ENCODE data around the gene P4HTM. TPM values are rescaled to one million over a fixed set of nuclear protein-coding genes. Genes with fewer than 3 reads are reported as not detected.

P4HTM gene
- polyA plus RNA-seq, 3 donors, result 14.9 to 40.0 (median 18.1) TPM

- H3K4me1 Mint-ChIP-seq, result peaks cover 32% of the 10 kb centered on the region
- whole genome bisulfite sequencing (ENCODE audit: insufficient coverage), result 50% methylated on average over 8 of the region's 12 CpGs
- peaks cover 0 to 2% (median 0%) of the 10 kb centered on the region in 3 donors for H3K27me3 Mint-ChIP-seq (ENCODE audit: low read depth in 3 of 3)
- TF ChIP-seq CTCF (IDR thresholded peaks at IDR 0.05), result no peak
- Histone ChIP-seq H3K4me2 (replicated peaks; ENCODE audit: extremely low read depth, low read length, poor library complexity, severe bottlenecking) (peak overlapping the region; percentile 94), H3K4me3 (replicated peaks in 1 of 3; ENCODE audit: low read depth in 2 of 3, low read length in 3 of 3) (peak overlapping the region; percentile 71 to 90 (median 84)), H3K9me3 (replicated peaks in 1 of 2; ENCODE audit: control insufficient read depth in 1 of 2, insufficient read depth in 1 of 2, low read length in 2 of 2) (no peaks in the 10 kb centered on the region), H3K27me3 (ENCODE audit: control insufficient read depth in 2 of 2, insufficient read depth in 2 of 2, low read length in 2 of 2) (no peaks in the 10 kb centered on the region), H3K9ac (ENCODE audit: insufficient read depth, low read length, poor library complexity, severe bottlenecking) (peak overlapping the region; percentile 98), H3K4me1 (ENCODE audit: control insufficient read depth in 1 of 2, insufficient read depth in 2 of 2, low read length in 2 of 2) (peaks cover 34 to 42% of the 10 kb centered on the region in 2 donors), H2AFZ (ENCODE audit: insufficient read depth, low read depth, low read length, poor library complexity, severe bottlenecking) (peak overlapping the region; percentile 89), H4K20me1 (ENCODE audit: insufficient read depth, low read length) (peaks cover under 1% of the 10 kb centered on the region), H3K79me2 (ENCODE audit: insufficient read depth, low read length) (peaks cover 65% of the 10 kb centered on the region), H3K27ac (ENCODE audit: low read depth in 1 of 2, low read length in 2 of 2) (peak overlapping the region; percentile 98), H3K36me3 (replicated peaks in 1 of 2; ENCODE audit: control insufficient read depth in 1 of 2, insufficient read depth in 2 of 2, low read length in 2 of 2) (peaks cover 32 to 40% of the 10 kb centered on the region in 2 donors)
- H3K27ac Mint-ChIP-seq, result peak overlapping the region; percentile 94 to 98 (median 96)
- peaks cover 33 to 34% of the 10 kb centered on the region in 2 donors for H3K36me3 Mint-ChIP-seq
- DNase-seq, result no peak
- H3K4me3 Mint-ChIP-seq, result peak overlapping the region; percentile 90 to 92
- H3K9me3 Mint-ChIP-seq, result no peaks in the 10 kb centered on the region
- intact Hi-C loops (cut with micrococcal nuclease), result loop anchor here (5.0 kb wide), 2 partner anchors 35 to 70 kb away; partner anchors contain the start of gene QRICH1 (in 2 of the 2)
Measured at GRCh38 chr3:49022688-49023171, 32.7 kb downstream of the P4HTM start.

- Histone ChIP-seq H3K27me3 (ENCODE audit: control insufficient read depth in 2 of 2, insufficient read depth in 2 of 2, low read length in 2 of 2) (no peaks in the 10 kb centered on the region), H3K4me3 (replicated peaks in 1 of 3; ENCODE audit: low read depth in 2 of 3, low read length in 3 of 3) (no peak overlapping the region), H3K4me1 (ENCODE audit: control insufficient read depth in 1 of 2, insufficient read depth in 2 of 2, low read length in 2 of 2) (peaks cover 37 to 42% of the 10 kb centered on the region in 2 donors), H3K79me2 (ENCODE audit: insufficient read depth, low read length) (peaks cover 71% of the 10 kb centered on the region), H2AFZ (ENCODE audit: insufficient read depth, low read depth, low read length, poor library complexity, severe bottlenecking) (no peak overlapping the region), H4K20me1 (ENCODE audit: insufficient read depth, low read length) (no peaks in the 10 kb centered on the region), H3K4me2 (replicated peaks; ENCODE audit: extremely low read depth, low read length, poor library complexity, severe bottlenecking) (no peak overlapping the region), H3K9me3 (replicated peaks in 1 of 2; ENCODE audit: control insufficient read depth in 1 of 2, insufficient read depth in 1 of 2, low read length in 2 of 2) (no peaks in the 10 kb centered on the region), H3K9ac (ENCODE audit: insufficient read depth, low read length, poor library complexity, severe bottlenecking) (no peak overlapping the region), H3K36me3 (replicated peaks in 1 of 2; ENCODE audit: control insufficient read depth in 1 of 2, insufficient read depth in 2 of 2, low read length in 2 of 2) (peaks cover 32 to 40% of the 10 kb centered on the region in 2 donors), H3K27ac (ENCODE audit: low read depth in 1 of 2, low read length in 2 of 2) (peak overlapping the region in 1 of 2 donors; percentile 49)
- Mint-ChIP-seq H3K9me3 (no peaks in the 10 kb centered on the region), H3K4me1 (peaks cover 39% of the 10 kb centered on the region), H3K4me3 (no peak overlapping the region), H3K27me3 (ENCODE audit: low read depth in 3 of 3) (peaks cover 0 to 2% (median 0%) of the 10 kb centered on the region in 3 donors), H3K36me3 (peaks cover 33 to 34% of the 10 kb centered on the region in 2 donors), H3K27ac (peak overlapping the region in 3 of 7 donors; percentile 13 to 50 (median 23))
- intact Hi-C loops (cut with micrococcal nuclease), result loop anchor here (5.0 kb wide), 2 partner anchors 36 to 69 kb away; partner anchors contain the start of gene QRICH1 (in 2 of the 2)
- WGBS (ENCODE audit: insufficient coverage), result 89% methylated on average over 3 of the region's 4 CpGs
- TF ChIP-seq CTCF (IDR thresholded peaks at IDR 0.05), result no peak
- DNase-seq, result no peak
Measured at GRCh38 chr3:49023775-49024174, 33.7 kb downstream of the P4HTM start.
